Measurements from ENCODE around the gene P2RY14. TPM values are rescaled to one million over a fixed set of nuclear protein-coding genes. Genes with fewer than 3 reads are reported as not detected.

P2RY14 gene
- total RNA-seq, 1 donor from 2014 or later = not detected

- Histone ChIP-seq H3K36me3 (ENCODE audit: control insufficient read depth, insufficient read depth, low read length) (no peaks in the 10 kb centered on the region), H3K4me3 (ENCODE audit: low read depth, low read length) (no peak overlapping the region), H3K27me3 (ENCODE audit: control insufficient read depth, insufficient read depth, low read length) (no peaks in the 10 kb centered on the region)
- no peak for DNase-seq (ENCODE audit: low read depth)
- TF ChIP-seq CTCF (IDR thresholded peaks at IDR 0.05; ENCODE audit: insufficient read depth, low read length, poor library complexity, severe bottlenecking) = no peak
Measured at GRCh38 chr3:151314137-151314536, 35.8 kb upstream of the P2RY14 start.

- no peak overlapping the region for H3K4me3 ChIP-seq (ENCODE audit: low read depth, low read length)
- H3K36me3 ChIP-seq (ENCODE audit: control insufficient read depth, insufficient read depth, low read length) = no peaks in the 10 kb centered on the region
- no peak for DNase-seq (ENCODE audit: low read depth)
- no peak for TF ChIP-seq CTCF (IDR thresholded peaks at IDR 0.05; ENCODE audit: insufficient read depth, low read length, poor library complexity, severe bottlenecking)
- no peaks in the 10 kb centered on the region for H3K27me3 ChIP-seq (ENCODE audit: control insufficient read depth, insufficient read depth, low read length)
Measured at GRCh38 chr3:151312972-151313371, 34.6 kb upstream of the P2RY14 start.

GRCh38 chr3:151309566-151309965 lies 31.2 kb upstream of the P2RY14 start:
- Histone ChIP-seq H3K36me3 (ENCODE audit: control insufficient read depth, insufficient read depth, low read length) (no peaks in the 10 kb centered on the region), H3K27me3 (ENCODE audit: control insufficient read depth, insufficient read depth, low read length) (no peaks in the 10 kb centered on the region), H3K4me3 (ENCODE audit: low read depth, low read length) (no peak overlapping the region)
- TF ChIP-seq CTCF (IDR thresholded peaks at IDR 0.05; ENCODE audit: insufficient read depth, low read length, poor library complexity, severe bottlenecking) = no peak
- no peak for DNase-seq (ENCODE audit: low read depth)

- H3K36me3 ChIP-seq (ENCODE audit: control insufficient read depth, insufficient read depth, low read length) = no peaks in the 10 kb centered on the region
- no peak for DNase-seq (ENCODE audit: low read depth)
- TF ChIP-seq CTCF (IDR thresholded peaks at IDR 0.05; ENCODE audit: insufficient read depth, low read length, poor library complexity, severe bottlenecking) = no peak
- no peaks in the 10 kb centered on the region for H3K27me3 ChIP-seq (ENCODE audit: control insufficient read depth, insufficient read depth, low read length)
- H3K4me3 ChIP-seq (ENCODE audit: low read depth, low read length) = no peak overlapping the region
Measured at GRCh38 chr3:151307583-151308488, 29.5 kb upstream of the P2RY14 start.

- Histone ChIP-seq H3K27me3 (ENCODE audit: control insufficient read depth, insufficient read depth, low read length) (no peaks in the 10 kb centered on the region), H3K4me3 (ENCODE audit: low read depth, low read length) (no peak overlapping the region), H3K36me3 (ENCODE audit: control insufficient read depth, insufficient read depth, low read length) (no peaks in the 10 kb centered on the region)
- TF ChIP-seq CTCF (IDR thresholded peaks at IDR 0.05; ENCODE audit: insufficient read depth, low read length, poor library complexity, severe bottlenecking) = no peak
- DNase-seq (ENCODE audit: low read depth) = no peak
Measured at GRCh38 chr3:151307131-151307530, 28.8 kb upstream of the P2RY14 start.
